Measurements from ENCODE around the gene VRK3. TPM values are rescaled to one million over a fixed set of nuclear protein-coding genes. Genes with fewer than 3 reads are reported as not detected.
"Not testable (repeated sequence)": the region's sequence is repeated elsewhere in the genome, so short reads cannot be mapped to it uniquely, and the experiment has no call there.

VRK3 gene
- total and polyA plus RNA-seq, 7 donors = 23.8 to 54.7 (median 28.6) TPM

GRCh38 chr19:49950590-49950948 lies 74.6 kb downstream of the VRK3 start:
- DNase-seq = no peak
- Histone ChIP-seq H3K4me3 (no peak overlapping the region), H3K36me3 (ENCODE audit: insufficient read depth in 1 of 2, low read depth in 1 of 2) (no peaks in the 10 kb centered on the region), H3K9me3 (no peaks in the 10 kb centered on the region), H3K27me3 (ENCODE audit: insufficient read depth in 3 of 3, low read length in 2 of 3) (peaks cover 0 to 19% (median 9%) of the 10 kb centered on the region in 3 donors), H3K4me1 (peaks cover 4% of the 10 kb centered on the region), H3K27ac (no peak overlapping the region)
- intact Hi-C loops (cut with DNase I) = no loop called here
- no peak for TF ChIP-seq CTCF (IDR thresholded peaks at IDR 0.05)
- 88 to 96% (median 90%) methylated on average over 5 of the region's 5 CpGs for WGBS, 3 donors
- no peak for ATAC-seq

- TF ChIP-seq CTCF (IDR thresholded peaks at IDR 0.05) = no peak
- no peak overlapping the region for H3K27ac ChIP-seq
- DNase-seq (no peak), ATAC-seq (no peak)
- H3K36me3 ChIP-seq (ENCODE audit: insufficient read depth in 1 of 2, low read depth in 1 of 2) = no peaks in the 10 kb centered on the region
- peaks cover 0 to 14% (median 9%) of the 10 kb centered on the region in 3 donors for H3K27me3 ChIP-seq (ENCODE audit: insufficient read depth in 3 of 3, low read length in 2 of 3)
- no peak overlapping the region for H3K4me3 ChIP-seq
- 65 to 71% (median 69%) methylated on average over 11 of the region's 11 CpGs for WGBS, 3 donors
- intact Hi-C loops (cut with DNase I) = no loop called here
- H3K4me1 ChIP-seq = no peaks in the 10 kb centered on the region
- no peaks in the 10 kb centered on the region for H3K9me3 ChIP-seq
Measured at GRCh38 chr19:49949742-49950589, 75.2 kb downstream of the VRK3 start.

- Histone ChIP-seq H3K9me3 (no peaks in the 10 kb centered on the region), H3K36me3 (ENCODE audit: insufficient read depth in 1 of 2, low read depth in 1 of 2) (no peaks in the 10 kb centered on the region), H3K4me3 (no peak overlapping the region), H3K27ac (no peak overlapping the region), H3K4me1 (no peaks in the 10 kb centered on the region), H3K27me3 (ENCODE audit: insufficient read depth in 3 of 3, low read length in 2 of 3) (peaks cover 0 to 2% (median 0%) of the 10 kb centered on the region in 3 donors)
- intact Hi-C loops (cut with DNase I) = no loop called here
- ATAC-seq = no peak
- no peak for TF ChIP-seq CTCF (IDR thresholded peaks at IDR 0.05)
- DNase-seq = no peak
- WGBS, 3 donors = 79 to 82% (median 80%) methylated on average over 8 of the region's 8 CpGs
Measured at GRCh38 chr19:49946415-49946814, 78.8 kb downstream of the VRK3 start.

- 79 to 89% (median 83%) methylated on average over 5 of the region's 5 CpGs for WGBS, 3 donors
- DNase-seq; H3K36me3 ChIP-seq (ENCODE audit: insufficient read depth in 1 of 2, low read depth in 1 of 2); H3K4me1 ChIP-seq; H3K27ac ChIP-seq; H3K27me3 ChIP-seq (ENCODE audit: insufficient read depth in 3 of 3, low read length in 2 of 3); H3K9me3 ChIP-seq; H3K4me3 ChIP-seq; ATAC-seq; intact Hi-C loops (cut with DNase I): not testable (repeated sequence)
Measured at GRCh38 chr19:49944567-49944966, 80.6 kb downstream of the VRK3 start.

- no peaks in the 10 kb centered on the region for H3K4me1 ChIP-seq
- H3K27ac ChIP-seq = no peak overlapping the region
- 89 to 93% (median 91%) methylated on average over 5 of the region's 5 CpGs for WGBS, 3 donors
- TF ChIP-seq CTCF (IDR thresholded peaks at IDR 0.05) = no peak
- no peak overlapping the region for H3K4me3 ChIP-seq
- DNase-seq (no peak), ATAC-seq (no peak)
- no peaks in the 10 kb centered on the region for H3K9me3 ChIP-seq
- intact Hi-C loops (cut with DNase I) = no loop called here
- peaks cover 0 to 2% (median 0%) of the 10 kb centered on the region in 3 donors for H3K27me3 ChIP-seq (ENCODE audit: insufficient read depth in 3 of 3, low read length in 2 of 3)
- no peaks in the 10 kb centered on the region for H3K36me3 ChIP-seq (ENCODE audit: insufficient read depth in 1 of 2, low read depth in 1 of 2)
Measured at GRCh38 chr19:49940482-49940791, 84.7 kb downstream of the VRK3 start.

Measured in psoas muscle (tissue), 8 donors.